ENCODE measurements around the gene TEAD3. TPM values are rescaled to one million over a fixed set of nuclear protein-coding genes. Genes with fewer than 3 reads are reported as not detected.
"Not testable (repeated sequence)": the region's sequence is repeated elsewhere in the genome, so short reads cannot be mapped to it uniquely, and the experiment has no call there.

Gene TEAD3
- total RNA-seq, 1 donor from 2014 or later: 43.4 TPM

DNA sequence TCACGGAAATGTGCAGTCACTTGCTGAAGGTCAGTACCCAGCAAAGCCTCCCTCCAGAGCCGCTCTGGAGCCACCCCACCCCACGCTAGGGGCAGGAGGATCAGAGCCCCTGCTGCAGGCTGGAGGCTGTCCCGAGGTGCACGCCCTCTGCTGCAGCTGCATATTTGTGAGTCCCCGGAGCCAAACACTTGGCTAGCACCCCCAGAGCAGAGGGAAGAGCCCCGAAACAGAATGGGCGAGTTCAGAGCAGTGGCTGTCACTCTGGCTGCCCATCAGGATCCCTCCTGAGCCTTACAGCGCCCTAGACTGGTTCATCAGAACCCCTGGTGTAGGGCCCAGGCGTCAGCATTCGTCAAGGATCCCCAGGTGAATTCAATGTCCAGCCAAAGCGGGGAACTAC is 25.3 kb upstream of the TEAD3 start:
- H3K27ac Mint-ChIP-seq: no peak overlapping the region
- no peaks in the 10 kb centered on the region for H3K36me3 Mint-ChIP-seq (ENCODE audit: insufficient read depth)
- peaks cover 12% of the 10 kb centered on the region for H3K27me3 Mint-ChIP-seq
- H3K9me3 Mint-ChIP-seq (ENCODE audit: low read depth): no peaks in the 10 kb centered on the region
- TF ChIP-seq, protein P1, sequence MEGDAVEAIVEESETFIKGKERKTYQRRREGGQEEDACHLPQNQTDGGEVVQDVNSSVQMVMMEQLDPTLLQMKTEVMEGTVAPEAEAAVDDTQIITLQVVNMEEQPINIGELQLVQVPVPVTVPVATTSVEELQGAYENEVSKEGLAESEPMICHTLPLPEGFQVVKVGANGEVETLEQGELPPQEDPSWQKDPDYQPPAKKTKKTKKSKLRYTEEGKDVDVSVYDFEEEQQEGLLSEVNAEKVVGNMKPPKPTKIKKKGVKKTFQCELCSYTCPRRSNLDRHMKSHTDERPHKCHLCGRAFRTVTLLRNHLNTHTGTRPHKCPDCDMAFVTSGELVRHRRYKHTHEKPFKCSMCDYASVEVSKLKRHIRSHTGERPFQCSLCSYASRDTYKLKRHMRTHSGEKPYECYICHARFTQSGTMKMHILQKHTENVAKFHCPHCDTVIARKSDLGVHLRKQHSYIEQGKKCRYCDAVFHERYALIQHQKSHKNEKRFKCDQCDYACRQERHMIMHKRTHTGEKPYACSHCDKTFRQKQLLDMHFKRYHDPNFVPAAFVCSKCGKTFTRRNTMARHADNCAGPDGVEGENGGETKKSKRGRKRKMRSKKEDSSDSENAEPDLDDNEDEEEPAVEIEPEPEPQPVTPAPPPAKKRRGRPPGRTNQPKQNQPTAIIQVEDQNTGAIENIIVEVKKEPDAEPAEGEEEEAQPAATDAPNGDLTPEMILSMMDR (IDR thresholded peaks at IDR 0.05; ENCODE audit: unreplicated experiment): no peak
- no peak for DNase-seq (ENCODE audit: low spot score, unreplicated experiment)
- no peak overlapping the region for H3K4me3 Mint-ChIP-seq (ENCODE audit: low read depth)
- no peaks in the 10 kb centered on the region for H3K4me1 Mint-ChIP-seq (ENCODE audit: low read depth)

DNA sequence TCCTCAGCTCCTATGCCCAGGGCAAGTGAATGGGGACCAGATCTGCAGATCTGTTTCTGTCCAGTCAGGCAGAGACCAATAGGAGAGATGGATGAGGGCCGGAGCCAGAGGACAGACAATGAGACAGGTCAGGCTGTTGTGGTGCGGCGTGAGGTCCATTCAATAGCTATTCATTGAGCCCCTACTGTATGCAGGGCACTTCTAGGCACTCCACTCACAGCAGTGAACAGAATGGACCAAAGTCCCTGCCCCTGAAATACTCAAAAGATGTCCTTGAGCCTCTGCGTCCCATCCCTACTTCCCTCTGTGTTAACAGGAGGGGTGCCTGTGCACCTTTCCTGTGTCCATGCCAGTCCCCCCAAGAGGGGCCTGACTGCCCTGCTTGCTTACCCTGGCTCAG is 24.4 kb upstream of the TEAD3 start:
- Mint-ChIP-seq H3K36me3 (ENCODE audit: insufficient read depth) (no peaks in the 10 kb centered on the region), H3K4me3 (ENCODE audit: low read depth) (no peak overlapping the region), H3K4me1 (ENCODE audit: low read depth) (no peaks in the 10 kb centered on the region), H3K9me3 (ENCODE audit: low read depth) (no peaks in the 10 kb centered on the region), H3K27me3 (peaks cover 12% of the 10 kb centered on the region), H3K27ac (peak overlapping the region; percentile 17)
- TF ChIP-seq, protein P1 (IDR thresholded peaks at IDR 0.05; ENCODE audit: unreplicated experiment): no peak
- no peak for DNase-seq (ENCODE audit: low spot score, unreplicated experiment)

DNA sequence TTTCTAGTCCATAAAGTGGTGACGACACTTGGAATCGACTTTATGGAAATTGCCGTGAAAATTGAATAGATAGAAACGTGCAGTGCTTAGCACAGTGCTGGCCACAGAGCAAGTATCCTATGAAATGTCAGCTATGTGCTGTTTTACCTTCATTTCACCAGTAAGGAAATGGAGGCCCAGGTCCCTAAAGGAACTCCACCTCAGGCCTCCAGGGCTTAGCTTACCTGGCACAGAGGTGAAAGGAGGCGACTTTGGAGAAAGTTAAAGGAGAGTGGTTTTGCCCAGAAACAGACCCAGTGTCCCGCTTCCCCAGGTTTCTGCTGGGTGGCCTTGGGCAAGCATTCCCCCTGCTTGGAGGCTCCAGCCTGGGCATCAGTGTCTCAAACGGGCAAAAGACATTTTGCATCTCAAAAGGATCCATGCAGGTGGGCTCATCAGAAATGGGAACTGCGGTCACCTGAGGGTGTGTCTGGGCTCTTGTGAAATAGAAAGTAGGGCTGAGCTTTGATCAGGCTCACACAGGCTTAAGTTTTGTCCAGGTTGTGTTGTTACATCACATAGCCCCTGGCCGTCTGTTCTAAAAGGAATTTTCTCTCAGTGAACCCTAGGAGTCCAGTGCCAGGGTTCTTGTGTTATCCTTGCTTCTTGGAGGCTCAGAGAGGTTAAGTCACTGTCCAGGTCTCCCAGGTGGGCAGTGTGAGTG is 22.6 kb upstream of the TEAD3 start:
- H3K36me3 Mint-ChIP-seq (ENCODE audit: insufficient read depth): no peaks in the 10 kb centered on the region
- no peaks in the 10 kb centered on the region for H3K4me1 Mint-ChIP-seq (ENCODE audit: low read depth)
- TF ChIP-seq, protein P1 (IDR thresholded peaks at IDR 0.05; ENCODE audit: unreplicated experiment): no peak
- H3K27ac Mint-ChIP-seq: no peak overlapping the region
- peaks cover 12% of the 10 kb centered on the region for H3K27me3 Mint-ChIP-seq
- no peak overlapping the region for H3K4me3 Mint-ChIP-seq (ENCODE audit: low read depth)
- H3K9me3 Mint-ChIP-seq (ENCODE audit: low read depth): no peaks in the 10 kb centered on the region
- no peak for DNase-seq (ENCODE audit: low spot score, unreplicated experiment)

DNA sequence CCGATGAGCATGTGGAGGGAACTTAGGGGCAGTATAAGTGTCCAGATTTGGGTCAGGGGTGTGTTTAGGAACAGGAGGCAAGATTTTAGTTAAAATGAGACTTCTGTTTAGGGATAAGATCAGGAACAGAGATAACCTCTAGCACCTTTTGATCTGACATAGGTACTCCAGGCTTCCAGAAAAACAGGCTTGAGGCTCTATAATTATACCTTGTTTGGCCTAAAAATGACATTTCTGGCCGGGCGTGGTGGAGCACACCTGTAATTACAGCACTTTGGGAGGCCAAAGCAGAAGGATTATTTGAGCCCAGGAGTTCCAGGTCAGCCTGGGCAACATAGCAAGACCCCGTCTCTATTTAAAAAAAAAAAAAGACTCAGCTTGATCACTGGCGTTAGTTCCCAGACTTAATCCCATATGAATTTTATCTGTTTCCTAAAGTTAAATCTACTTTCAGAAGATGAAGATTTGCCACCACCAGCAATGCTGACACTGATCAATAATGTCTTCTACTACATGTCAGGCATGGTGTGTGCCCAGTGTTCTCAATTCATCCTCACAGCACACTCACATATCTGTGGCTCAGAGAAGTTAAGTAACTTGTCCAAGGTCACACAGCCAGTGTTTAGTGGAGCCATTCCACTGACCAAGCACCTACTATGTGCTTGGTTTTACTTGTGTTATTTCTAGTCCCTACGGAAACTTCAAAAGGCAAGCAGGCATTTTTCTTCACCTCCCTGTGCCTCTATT is 21.9 kb upstream of the TEAD3 start:
- Mint-ChIP-seq H3K27ac (no peak overlapping the region), H3K9me3 (ENCODE audit: low read depth) (no peaks in the 10 kb centered on the region), H3K36me3 (ENCODE audit: insufficient read depth) (no peaks in the 10 kb centered on the region), H3K4me1 (ENCODE audit: low read depth) (no peaks in the 10 kb centered on the region), H3K27me3 (peaks cover 15% of the 10 kb centered on the region), H3K4me3 (ENCODE audit: low read depth) (no peak overlapping the region)
- TF ChIP-seq, protein P1 (IDR thresholded peaks at IDR 0.05; ENCODE audit: unreplicated experiment): no peak
- no peak for DNase-seq (ENCODE audit: low spot score, unreplicated experiment)

DNA sequence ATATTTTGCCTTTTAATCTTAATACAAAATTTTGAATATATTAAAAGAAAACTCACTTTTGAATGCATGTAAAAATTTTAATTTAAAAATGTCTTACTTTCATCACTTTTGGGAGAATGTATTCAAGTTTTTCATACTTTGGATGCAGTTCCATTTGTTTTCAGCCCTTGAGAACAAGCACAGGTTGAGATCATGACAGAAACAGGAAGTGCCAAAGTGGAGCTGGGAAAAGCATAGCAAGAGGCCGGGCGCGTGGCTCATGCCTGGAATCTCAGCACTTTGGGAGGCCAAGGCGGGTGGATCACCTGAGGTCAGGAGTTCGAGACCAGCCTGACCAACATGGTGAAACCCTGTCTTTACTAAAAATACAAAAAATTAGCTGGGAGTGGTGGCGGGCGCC is 21.1 kb upstream of the TEAD3 start:
- H3K27ac Mint-ChIP-seq; H3K9me3 Mint-ChIP-seq (ENCODE audit: low read depth); DNase-seq (ENCODE audit: low spot score, unreplicated experiment); H3K36me3 Mint-ChIP-seq (ENCODE audit: insufficient read depth); H3K4me3 Mint-ChIP-seq (ENCODE audit: low read depth); H3K4me1 Mint-ChIP-seq (ENCODE audit: low read depth): not testable (repeated sequence)
- H3K27me3 Mint-ChIP-seq: peaks cover 14% of the 10 kb centered on the region

All from progenitor cell of endocrine pancreas (in vitro differentiated cells).